B cell (primary cell): ENCODE measurements around the gene L3MBTL3. TPM values are rescaled to one million over a fixed set of nuclear protein-coding genes. Genes with fewer than 3 reads are reported as not detected.

Source experiments
- ATAC-seq: fragments of 200-7000 bp; cut with Tn5 transposase; one replicate; pipeline ENCODE4 v1.10.0; 2021; ENCODE audit warnings: low read depth, mild to moderate bottlenecking, moderate number of reproducible peaks, moderate library complexity
- CTCF ChIA-PET: fragments of 350-600 bp; sonication (Branson Sonifier 250); formaldehyde crosslinking; loops from one replicate; lab custom pipeline; 2021; ENCODE audit warnings: antibody characterized with exemption, inconsistent platforms; lab: Charles Lee
- POLR2A ChIA-PET: fragments of 350-600 bp; sonication (Branson Sonifier 250); formaldehyde crosslinking; loops from one replicate; lab custom pipeline; 2021; ENCODE audit warnings: antibody characterized with exemption; lab: Charles Lee
- DNase-seq: peaks from one replicate; pipeline ENCODE4 v3.0.0; 2013
- H2AFZ ChIP-seq: 2 replicates; pipeline ENCODE4 v1.6.1; 2012; ENCODE audit warnings: mild to moderate bottlenecking, low read depth, low read length; ENCODE audit not compliant: insufficient read depth, poor library complexity, severe bottlenecking
- H3K27ac ChIP-seq, 2 donors: 1 replicate in 1 of 2; 2 replicates in 1 of 2; pipeline ENCODE4 v1.5.1; 2012 to 2013; ENCODE audit warnings: low read length in 2 of 2, mild to moderate bottlenecking in 2 of 2, moderate library complexity in 1 of 2
- H3K27me3 ChIP-seq, 4 experiments: fragments of 200-600 bp in 1 of 4; sonication (generic) in 1 of 4; replicated peaks in 1 of 4; 1 replicate in 2 of 4; 2 replicates in 2 of 4; pipeline versions ENCODE4 v1.6.1 to v1.7.0; 2013 to 2016; ENCODE audit warnings: low read length in 3 of 4, mild to moderate bottlenecking in 2 of 4, mixed read lengths in 1 of 4, moderate library complexity in 1 of 4; ENCODE audit not compliant: insufficient read depth in 4 of 4, control insufficient read depth in 3 of 4; ENCODE audit errors: control extremely low read depth in 1 of 4
- H3K36me3 ChIP-seq, 2 experiments: replicated peaks in 1 of 2; 1 replicate in 1 of 2; 2 replicates in 1 of 2; pipeline versions ENCODE4 v1.6.1 to v1.7.1; 2013; ENCODE audit warnings: low read length in 1 of 2; ENCODE audit not compliant: insufficient read depth in 2 of 2, control insufficient read depth in 1 of 2; ENCODE audit errors: control extremely low read depth in 1 of 2, extremely low read depth in 1 of 2
- H3K4me1 ChIP-seq, 2 donors: fragments of 200-600 bp in 1 of 2; sonication (generic) in 1 of 2; 1 replicate in 1 of 2; 2 replicates in 1 of 2; pipeline versions ENCODE4 v1.5.1 to v1.6.1; 2013 to 2017; ENCODE audit warnings: low read length in 2 of 2; ENCODE audit not compliant: control insufficient read depth in 2 of 2, insufficient read depth in 2 of 2
- H3K4me2 ChIP-seq: replicated peaks from 2 replicates; pipeline ENCODE3; 2012; ENCODE audit warnings: mild to moderate bottlenecking, low read depth, low read length; ENCODE audit not compliant: poor library complexity, severe bottlenecking
- H3K4me3 ChIP-seq, 5 experiments: fragments of 200-600 bp in 1 of 5; sonication (generic) in 1 of 5; 1 replicate in 3 of 5; 2 replicates in 2 of 5; pipeline versions ENCODE4 v1.5.1 to v1.7.0; 2011 to 2016; ENCODE audit warnings: low read length in 4 of 5, mild to moderate bottlenecking in 4 of 5, low read depth in 2 of 5, control low read depth in 1 of 5, moderate library complexity in 1 of 5; ENCODE audit not compliant: insufficient read depth in 1 of 5; ENCODE audit errors: control extremely low read depth in 1 of 5, extremely low read depth in 1 of 5
- H3K79me2 ChIP-seq: fragments of 200-600 bp; sonication (generic); one replicate; pipeline ENCODE4 v1.6.0; 2016; ENCODE audit warnings: low read length; ENCODE audit not compliant: control insufficient read depth, insufficient read depth
- H3K9ac ChIP-seq: fragments of 200-600 bp; sonication (generic); 2 replicates; pipeline ENCODE4 v1.6.1; 2017; ENCODE audit warnings: mild to moderate bottlenecking, low read length, moderate library complexity
- H3K9me3 ChIP-seq, 3 donors: one replicate each; pipeline versions ENCODE4 v1.6.1 to v1.7.1; 2013; ENCODE audit warnings: low read length in 2 of 3; ENCODE audit not compliant: control insufficient read depth in 2 of 3, insufficient read depth in 1 of 3; ENCODE audit errors: control extremely low read depth in 1 of 3
- H4K20me1 ChIP-seq: 2 replicates; pipeline ENCODE4 v1.6.0; 2012; ENCODE audit warnings: mild to moderate bottlenecking, low read length; ENCODE audit not compliant: insufficient read depth, control insufficient read depth, poor library complexity, severe bottlenecking
- H3K27ac Mint-ChIP-seq: one replicate; pipeline ENCODE4 v1.8.0; 2021; ENCODE audit warnings: mixed read lengths
- H3K27me3 Mint-ChIP-seq: one replicate; pipeline ENCODE4 v1.8.0; 2021; ENCODE audit warnings: mixed read lengths
- H3K4me1 Mint-ChIP-seq: one replicate; pipeline ENCODE4 v1.8.0; 2021; ENCODE audit warnings: mixed read lengths
- H3K4me3 Mint-ChIP-seq: one replicate; pipeline ENCODE4 v1.8.0; 2021; ENCODE audit warnings: mixed read lengths
- H3K9me3 Mint-ChIP-seq: one replicate; pipeline ENCODE4 v1.8.0; 2022; ENCODE audit warnings: mixed read lengths; ENCODE audit not compliant: insufficient read depth
- CTCF ChIP-seq: fragments of 200-600 bp; IDR thresholded peaks from one replicate; pipeline ENCODE4 v1.8.0; 2022; ENCODE audit warnings: antibody characterized with exemption, mild to moderate bottlenecking
- EZH2 ChIP-seq: IDR thresholded peaks from 2 replicates; pipeline ENCODE4 v1.6.1; 2012; ENCODE audit warnings: borderline replicate concordance, low read depth, mild to moderate bottlenecking, moderate library complexity, low read length; ENCODE audit not compliant: insufficient read depth, poor library complexity, severe bottlenecking
- WGBS: methylation state at CpG from one replicate; pipeline ENCODE4 v1.1.5; 2013; ENCODE audit warnings: missing lambda C conversion rate; ENCODE audit not compliant: insufficient coverage; 5-methylcytosine and 5-hydroxymethylcytosine counted together
- intact Hi-C: fragments of 100-400 bp; cut with micrococcal nuclease; formaldehyde crosslinking; loops from one replicate; pipeline ENCODE4 v1.10.0; 2022
- polyA plus RNA-seq: library from polyadenylated mRNA; depleted of rRNA; stranded (reverse); fragments of >200 nt; gene quantifications from 2 replicates; pipeline ENCODE4 v1.2.3, GENCODE V29; 2012
- total RNA-seq, 2 donors: library from RNA; stranded (reverse); fragments of 120-200 nt in 1 of 2; gene quantifications; 1 replicate in 1 of 2; 2 replicates in 1 of 2; pipeline versions ENCODE4 v1.2.3 to v1.2.4, GENCODE V29; 2013 to 2022

L3MBTL3 gene
- total and polyA plus RNA-seq, 2 donors (not counting 1 experiment from before 2014, with no cell fraction given) = 28.0 to 46.4 TPM

GRCh38 chr6:130046671-130047070 lies 28.3 kb downstream of the L3MBTL3 start:
- TF ChIP-seq EZH2 (no peak), CTCF (no peak)
- no peak overlapping the region for H3K9ac ChIP-seq
- peaks cover 19% of the 10 kb centered on the region for H3K79me2 ChIP-seq
- ATAC-seq = no peak
- ChIA-PET POLR2A (no interaction called here), CTCF (interaction anchor here (1.5 to 1.7 kb wide), 3 partner anchors 15 to 236 kb away, joined by 3 to 5 read pairs (median 4); no protein-coding TSS in a partner anchor)
- H3K27me3 ChIP-seq = no peaks in the 10 kb centered on the region
- Mint-ChIP-seq H3K27me3 (no peaks in the 10 kb centered on the region), H3K4me1 (peaks cover 2% of the 10 kb centered on the region), H3K9me3 (no peaks in the 10 kb centered on the region), H3K27ac (no peak overlapping the region), H3K4me3 (no peak overlapping the region)
- peaks cover 25% of the 10 kb centered on the region for H4K20me1 ChIP-seq
- H3K27ac ChIP-seq = no peak overlapping the region
- H2AFZ ChIP-seq = no peak overlapping the region
- H3K4me3 ChIP-seq = no peak overlapping the region
- H3K36me3 ChIP-seq = peaks cover 9 to 68% of the 10 kb centered on the region in 2 experiments
- DNase-seq = no peak
- no peaks in the 10 kb centered on the region for H3K9me3 ChIP-seq
- no peaks in the 10 kb centered on the region for H3K4me1 ChIP-seq
- WGBS = no CpG with 5 or more reads among the region's 1 CpG
- H3K4me2 ChIP-seq = no peak overlapping the region
- intact Hi-C loops = no loop called here

GRCh38 chr6:130047088-130047995 lies 29.0 kb downstream of the L3MBTL3 start:
- no peak overlapping the region for H3K27ac Mint-ChIP-seq
- H3K9ac ChIP-seq = no peak overlapping the region
- no peak for DNase-seq
- 70% methylated on average over 2 of the region's 4 CpGs for WGBS
- H3K27me3 Mint-ChIP-seq = no peaks in the 10 kb centered on the region
- no peak overlapping the region for H3K4me2 ChIP-seq
- peaks cover 22% of the 10 kb centered on the region for H4K20me1 ChIP-seq
- POLR2A ChIA-PET = no interaction called here
- CTCF ChIA-PET = interaction anchor here (0.6 to 1.6 kb wide), 4 partner anchors 16 to 486 kb away, joined by 3 to 5 read pairs (median 4); no protein-coding TSS in a partner anchor
- TF ChIP-seq CTCF (peak; percentile 26), EZH2 (no peak)
- no peak overlapping the region for H3K27ac ChIP-seq
- H3K4me3 ChIP-seq = no peak overlapping the region
- no peaks in the 10 kb centered on the region for H3K9me3 ChIP-seq
- no peaks in the 10 kb centered on the region for H3K27me3 ChIP-seq
- peaks cover 16% of the 10 kb centered on the region for H3K79me2 ChIP-seq
- no peaks in the 10 kb centered on the region for H3K9me3 Mint-ChIP-seq
- peaks cover 11 to 72% of the 10 kb centered on the region in 2 experiments for H3K36me3 ChIP-seq
- H2AFZ ChIP-seq = no peak overlapping the region
- intact Hi-C loops = no loop called here
- no peak overlapping the region for H3K4me3 Mint-ChIP-seq
- H3K4me1 ChIP-seq = no peaks in the 10 kb centered on the region
- ATAC-seq = no peak
- peaks cover 2% of the 10 kb centered on the region for H3K4me1 Mint-ChIP-seq
